ENCODE data around the gene ADAM15. TPM values are rescaled to one million over a fixed set of nuclear protein-coding genes. Genes with fewer than 3 reads are reported as not detected.

The ADAM15 gene
- total and polyA plus RNA-seq, 2 of the 8 experiments (the other 6 are each of a cell fraction or from before 2014, with no cell fraction given) = 32.9 to 37.6 TPM

DNA sequence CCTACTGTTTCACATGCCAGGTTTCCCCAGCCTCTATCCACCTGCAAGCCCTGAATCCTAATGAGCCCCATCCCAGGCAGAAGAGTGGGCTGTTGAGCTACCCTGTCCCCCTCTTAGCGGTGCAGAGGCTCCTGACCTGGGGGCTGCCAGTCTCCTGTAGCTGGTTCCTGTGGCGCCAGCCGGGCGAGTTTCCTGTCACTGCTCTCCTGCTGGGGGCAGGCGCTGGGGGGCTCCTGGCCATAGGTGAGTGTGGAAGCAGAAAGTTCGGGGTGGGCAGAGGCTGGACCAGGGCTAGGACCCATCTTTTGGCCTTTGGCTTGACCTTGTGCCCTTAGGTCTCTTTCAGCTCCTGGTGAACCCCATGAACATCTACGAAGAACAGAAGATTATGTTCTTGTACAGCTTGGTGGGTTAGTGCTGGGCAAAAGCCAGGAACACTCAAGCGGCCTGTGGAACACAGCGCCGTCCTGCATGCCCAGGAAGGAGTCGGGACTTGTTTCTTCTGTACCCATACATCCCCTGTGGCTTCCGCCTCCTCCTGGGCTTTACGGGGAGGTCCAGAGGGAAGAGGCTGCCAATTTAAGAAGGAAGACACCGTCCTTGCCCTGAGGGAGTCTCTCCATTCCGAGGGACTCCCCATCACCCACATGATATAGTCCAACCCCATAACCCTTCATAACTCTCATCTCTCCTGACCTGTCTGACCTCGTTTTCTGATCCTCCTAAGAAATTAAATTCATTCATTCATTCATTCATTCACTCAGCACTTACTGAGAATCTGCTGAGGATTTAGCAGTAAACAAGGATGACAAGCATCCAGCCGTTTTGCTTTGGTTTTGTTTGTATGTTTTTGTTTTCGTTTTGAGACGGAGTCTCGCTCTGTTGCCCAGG lies 16.6 kb upstream of the ADAM15 start (continued):
- no peak for TF ChIP-seq RNF2 (IDR thresholded peaks at IDR 0.05; ENCODE audit: borderline replicate concordance, low read depth, low read length, missing control alignments, poor library complexity, severe bottlenecking)
- no peak for TF ChIP-seq JUN (IDR thresholded peaks at IDR 0.05; ENCODE audit: low read depth, low read length)
- TF ChIP-seq SP1 (IDR thresholded peaks at IDR 0.05; ENCODE audit: low read depth, low read length) = no peak
- TF ChIP-seq EGR1 (IDR thresholded peaks at IDR 0.05; ENCODE audit: borderline replicate concordance, low read depth, low read length) = no peak
- no peak for TF ChIP-seq PHF8 (conservative IDR thresholded peaks at IDR 0.05; ENCODE audit: low read depth, low read length)
- TF ChIP-seq YY1 (IDR thresholded peaks at IDR 0.05; ENCODE audit: low read depth, low read length) = no peak
- no peak for TF ChIP-seq MAFK (IDR thresholded peaks at IDR 0.05; ENCODE audit: low read depth, low read length)
- TF ChIP-seq CREB1 (IDR thresholded peaks at IDR 0.05) = no peak
- no peak for TF ChIP-seq RFX5 (IDR thresholded peaks at IDR 0.05; ENCODE audit: borderline replicate concordance, low read depth, low read length)
- TF ChIP-seq SIRT6 (IDR thresholded peaks at IDR 0.05; ENCODE audit: low read length) = no peak
- TF ChIP-seq TEAD4 (IDR thresholded peaks at IDR 0.05; ENCODE audit: low read depth, low read length) = no peak

All from H1 (cell line).